ENCODE data around the gene TRPT1. TPM values are rescaled to one million over a fixed set of nuclear protein-coding genes. Genes with fewer than 3 reads are reported as not detected.

The TRPT1 gene
- 10 to 100 TPM; 22.7 to 30.8 (median 28.5) TPM for total RNA-seq
- 33.0 TPM for total RNA-seq (2013)

- ATAC-seq (peak; percentile 68 to 84 (median 76)), DNase-seq (peak; percentile 93 to 94)
- H3K27ac Mint-ChIP-seq, result peak within 1 kb of the TSS; percentile 82 to 85
- Histone ChIP-seq H3K9me3 (ENCODE audit: control insufficient read depth, insufficient read depth, low read length) (no peaks in the 10 kb centered on the region), H3K4me3 (ENCODE audit: low read length) (peak within 1 kb of the TSS; percentile 74), H3K36me3 (ENCODE audit: control insufficient read depth, insufficient read depth, low read length) (peaks cover 23% of the 10 kb centered on the region), H3K27me3 (ENCODE audit: control insufficient read depth, insufficient read depth, low read length) (no peaks in the 10 kb centered on the region), H3K4me1 (ENCODE audit: control insufficient read depth, insufficient read depth, low read length) (peaks cover 48% of the 10 kb centered on the region), H3K27ac (ENCODE audit: low read length) (peak within 1 kb of the TSS; percentile 67)
- whole genome bisulfite sequencing (ENCODE audit: insufficient coverage), result under 1% methylated on average over 53 of the region's 54 CpGs
- peaks cover 24 to 52% of the 10 kb centered on the region in 2 donors for H3K4me1 Mint-ChIP-seq
- peak within 1 kb of the TSS; percentile 88 for H3K4me3 Mint-ChIP-seq
- TF ChIP-seq CTCF (IDR thresholded peaks at IDR 0.05), result peak; percentile 62
- intact Hi-C loops (cut with micrococcal nuclease), result no loop called here
- no peaks in the 10 kb centered on the region for H3K9me3 Mint-ChIP-seq
- H3K36me3 Mint-ChIP-seq, result no peaks in the 10 kb centered on the region
- H3K27me3 Mint-ChIP-seq (ENCODE audit: low read depth in 2 of 2), result no peaks in the 10 kb centered on the region
Observed at GRCh38 chr11:64225608-64226506, at the start of gene TRPT1, which contains the start of gene NUDT22. TRPT1 (minus strand) TSS chr11:64226186; CDS start chr11:64225860, 326 bp downstream. NUDT22 (plus strand) TSS chr11:64226274; CDS start chr11:64226653, 379 bp downstream.

GRCh38 chr11:64275031-64275800 lies 49.2 kb upstream of the TRPT1 start:
- Histone ChIP-seq H3K9me3 (ENCODE audit: control insufficient read depth, insufficient read depth, low read length) (no peaks in the 10 kb centered on the region), H3K4me3 (ENCODE audit: low read length) (no peak overlapping the region), H3K36me3 (ENCODE audit: control insufficient read depth, insufficient read depth, low read length) (peaks cover 14% of the 10 kb centered on the region), H3K27me3 (ENCODE audit: control insufficient read depth, insufficient read depth, low read length) (no peaks in the 10 kb centered on the region), H3K4me1 (ENCODE audit: control insufficient read depth, insufficient read depth, low read length) (peaks cover 21% of the 10 kb centered on the region), H3K27ac (ENCODE audit: low read length) (no peak overlapping the region)
- peak overlapping the region in 1 of 2 donors; percentile 58 for H3K27ac Mint-ChIP-seq
- WGBS (ENCODE audit: insufficient coverage), result 97% methylated on average over 15 of the region's 15 CpGs
- TF ChIP-seq CTCF (IDR thresholded peaks at IDR 0.05), result no peak
- H3K36me3 Mint-ChIP-seq, result no peaks in the 10 kb centered on the region
- ATAC-seq (no peak), DNase-seq (no peak)
- intact Hi-C loops (cut with micrococcal nuclease), result no loop called here
- no peak overlapping the region for H3K4me3 Mint-ChIP-seq
- no peaks in the 10 kb centered on the region for H3K9me3 Mint-ChIP-seq
- H3K4me1 Mint-ChIP-seq, result peaks cover 10 to 15% of the 10 kb centered on the region in 2 donors
- H3K27me3 Mint-ChIP-seq (ENCODE audit: low read depth in 2 of 2), result no peaks in the 10 kb centered on the region

- intact Hi-C loops (cut with micrococcal nuclease), result loop anchor here (1.0 to 2.0 kb wide), 8 partner anchors 16 to 71 kb away; partner anchors contain the start of genes CCDC88B, DNAJC4, ESRRA and FERMT3
- Mint-ChIP-seq H3K9me3 (no peaks in the 10 kb centered on the region), H3K36me3 (no peaks in the 10 kb centered on the region), H3K27me3 (ENCODE audit: low read depth in 2 of 2) (no peaks in the 10 kb centered on the region), H3K4me1 (peaks cover 36 to 40% of the 10 kb centered on the region in 2 donors), H3K4me3 (peak overlapping the region; percentile 97), H3K27ac (peak overlapping the region; percentile 94 to 100)
- DNase-seq, result peak; percentile 94 to 99
- H3K4me1 ChIP-seq (ENCODE audit: control insufficient read depth, insufficient read depth, low read length), result peaks cover 42% of the 10 kb centered on the region
- ATAC-seq, result peak; percentile 68 to 83 (median 72)
- peak overlapping the region; percentile 53 for H3K4me3 ChIP-seq (ENCODE audit: low read length)
- peak; percentile 34 for TF ChIP-seq CTCF (IDR thresholded peaks at IDR 0.05)
- peak overlapping the region; percentile 92 for H3K27ac ChIP-seq (ENCODE audit: low read length)
- H3K9me3 ChIP-seq (ENCODE audit: control insufficient read depth, insufficient read depth, low read length), result no peaks in the 10 kb centered on the region
- H3K36me3 ChIP-seq (ENCODE audit: control insufficient read depth, insufficient read depth, low read length), result no peaks in the 10 kb centered on the region
- no peaks in the 10 kb centered on the region for H3K27me3 ChIP-seq (ENCODE audit: control insufficient read depth, insufficient read depth, low read length)
- WGBS (ENCODE audit: insufficient coverage), result under 1% methylated on average over 58 of the region's 58 CpGs
Observed at GRCh38 chr11:64269540-64270220, 43.7 kb upstream of the TRPT1 start.
